Testis (tissue), 2 donors: ENCODE results near the gene TMEM255B.

Experiments
- CTCF ChIP-seq, 3 experiments: fragments of 450-650 bp in 2 of 3; fragments of 200-600 bp in 1 of 3; sonication (generic) in 1 of 3; IDR thresholded peaks; one replicate each; pipeline ENCODE4 v1.5.1; 2016 to 2019; ENCODE audit warnings: antibody characterized with exemption in 3 of 3, mild to moderate bottlenecking in 2 of 3, moderate library complexity in 1 of 3
- POLR2A ChIP-seq: fragments of 450-650 bp; IDR thresholded peaks from one replicate; pipeline ENCODE4 v1.6.1; 2017; ENCODE audit warnings: antibody characterized with exemption, mild to moderate bottlenecking, moderate library complexity

GRCh38 chr13:113857531-113858195 lies 98.6 kb downstream of the TMEM255B start:
- TF ChIP-seq POLR2A = no peak
- TF ChIP-seq CTCF (IDR thresholded peaks at IDR 0.05) = no peak
